NT2/D1 (cell line): ENCODE results near the gene ZNF628.

Source experiments
- SUZ12 ChIP-seq: IDR thresholded peaks from 2 replicates; pipeline ENCODE4 v1.6.1; 2011; ENCODE audit not compliant: insufficient read length, insufficient read depth; ENCODE audit errors: extremely low read depth
- YY1 ChIP-seq: IDR thresholded peaks from 2 replicates; pipeline ENCODE4 v1.6.1; 2011; ENCODE audit not compliant: insufficient read length, insufficient read depth

DNA sequence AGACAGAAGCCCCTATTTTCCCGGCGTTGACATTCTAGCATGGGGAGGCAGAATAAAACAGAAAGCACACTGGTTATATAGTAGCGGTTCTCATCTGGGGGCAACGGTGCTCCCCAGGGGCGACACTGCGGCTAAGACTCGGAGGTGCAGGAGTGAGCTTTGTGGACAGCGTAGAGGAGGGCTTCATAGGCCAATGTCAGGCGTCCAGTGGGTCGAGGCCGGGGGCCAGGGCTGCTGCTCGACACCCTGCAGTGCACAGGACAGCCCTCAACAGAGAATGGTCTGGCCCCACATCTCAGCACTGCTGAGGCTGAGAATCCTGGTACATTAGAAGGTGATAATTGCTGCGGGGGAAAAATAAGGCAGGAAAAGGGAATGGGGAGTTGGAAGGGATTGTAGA is 1.5 kb downstream of the ZNF628 start:
- no peak for TF ChIP-seq SUZ12
- TF ChIP-seq YY1, result no peak
